GM12891 (cell line): Measurements from ENCODE around the gene NDST1.

Experiments
- DNase-seq: peaks from one replicate; pipeline ENCODE4 v3.0.0; 2011; ENCODE audit warnings: low spot score; ENCODE audit not compliant: insufficient read length
- FAIRE-seq: peaks from 2 replicates; lab custom pipeline; 2011; peaks lifted over from hg19 to GRCh38; lab: Jason Lieb, UNC
- PAX5 ChIP-seq: IDR thresholded peaks from 2 replicates; pipeline ENCODE4 v1.6.1; 2011; ENCODE audit warnings: low read length, moderate library complexity, mild to moderate bottlenecking; ENCODE audit not compliant: insufficient read depth, severe bottlenecking
- POLR2A ChIP-seq: IDR thresholded peaks from 2 replicates; pipeline ENCODE4 v1.6.1; 2011; ENCODE audit warnings: low read depth, low read length, control low read depth
- POLR2AphosphoS5 ChIP-seq: IDR thresholded peaks from 2 replicates; pipeline ENCODE4 v1.6.1; 2011; ENCODE audit warnings: low read depth, low read length, control low read depth
- POU2F2 ChIP-seq: IDR thresholded peaks from 2 replicates; pipeline ENCODE4 v1.6.1; 2011; ENCODE audit warnings: low read depth, mild to moderate bottlenecking, control low read depth, low read length, moderate library complexity
- SPI1 ChIP-seq: IDR thresholded peaks from 2 replicates; pipeline ENCODE4 v1.6.1; 2011; ENCODE audit warnings: low read depth, low read length, control low read depth
- TAF1 ChIP-seq: IDR thresholded peaks from 2 replicates; pipeline ENCODE4 v1.6.1; 2011; ENCODE audit warnings: low read depth, low read length, control low read depth

The NDST1 gene

GRCh38 chr5:150528924-150529546 lies 21.1 kb downstream of the NDST1 start:
- TF ChIP-seq SPI1 = no peak
- TF ChIP-seq POLR2AphosphoS5 = no peak
- TF ChIP-seq POU2F2 = no peak
- no peak for TF ChIP-seq POLR2A
- TF ChIP-seq PAX5 = no peak
- no peak for TF ChIP-seq TAF1
- no peak for FAIRE-seq

DNA sequence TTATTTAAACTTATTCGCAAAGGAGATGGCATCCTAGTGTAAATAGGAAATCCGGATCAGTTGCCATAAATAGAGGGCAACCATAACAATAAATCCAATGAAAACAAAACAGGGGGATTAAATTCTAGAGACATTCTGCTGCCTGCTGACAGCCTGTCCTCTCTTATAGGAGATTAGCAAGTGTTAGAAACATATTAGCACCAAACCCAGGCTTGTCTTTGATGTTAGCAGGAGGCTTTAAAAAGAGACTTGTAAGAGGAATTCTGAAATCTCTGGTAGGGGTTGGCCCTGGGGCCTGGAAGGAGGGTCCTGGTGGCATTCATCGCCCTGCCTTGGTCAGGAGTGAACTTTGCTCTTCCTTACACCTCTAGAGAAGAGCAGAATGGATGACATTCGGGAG lies 21.6 kb downstream of the NDST1 start:
- no peak for DNase-seq
- no peak for FAIRE-seq
- TF ChIP-seq POLR2AphosphoS5 (no peak), POU2F2 (no peak), POLR2A (no peak), PAX5 (no peak), SPI1 (no peak), TAF1 (no peak)

More at GRCh38 chr5:150528924-150529546, 21.1 kb downstream of the NDST1 start:
- DNase-seq = no peak

DNA sequence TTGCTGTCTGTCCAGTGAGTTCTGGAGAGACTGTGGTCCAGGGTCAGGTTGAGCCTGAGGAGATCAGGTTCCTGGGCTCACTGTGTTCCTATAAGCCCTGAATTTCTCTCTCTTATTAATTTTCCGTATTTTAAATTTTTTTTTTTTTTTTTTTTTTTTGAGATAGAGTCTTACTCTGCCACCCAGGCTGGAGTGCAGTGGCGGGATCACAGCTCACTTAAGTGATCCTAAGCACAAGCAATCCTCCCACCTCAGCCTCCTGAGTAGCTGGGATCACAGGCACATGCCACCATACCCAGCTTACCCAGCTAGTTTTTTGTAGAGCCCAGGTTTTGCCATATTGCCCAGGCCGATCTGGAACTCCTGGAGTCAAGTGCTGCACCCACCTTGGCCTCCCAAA lies 22.5 kb downstream of the NDST1 start:
- TF ChIP-seq PAX5 = no peak
- no peak for TF ChIP-seq TAF1
- no peak for TF ChIP-seq SPI1
- no peak for TF ChIP-seq POLR2A
- TF ChIP-seq POU2F2 = no peak
- TF ChIP-seq POLR2AphosphoS5 = no peak
- FAIRE-seq = no peak
- no peak for DNase-seq

DNA sequence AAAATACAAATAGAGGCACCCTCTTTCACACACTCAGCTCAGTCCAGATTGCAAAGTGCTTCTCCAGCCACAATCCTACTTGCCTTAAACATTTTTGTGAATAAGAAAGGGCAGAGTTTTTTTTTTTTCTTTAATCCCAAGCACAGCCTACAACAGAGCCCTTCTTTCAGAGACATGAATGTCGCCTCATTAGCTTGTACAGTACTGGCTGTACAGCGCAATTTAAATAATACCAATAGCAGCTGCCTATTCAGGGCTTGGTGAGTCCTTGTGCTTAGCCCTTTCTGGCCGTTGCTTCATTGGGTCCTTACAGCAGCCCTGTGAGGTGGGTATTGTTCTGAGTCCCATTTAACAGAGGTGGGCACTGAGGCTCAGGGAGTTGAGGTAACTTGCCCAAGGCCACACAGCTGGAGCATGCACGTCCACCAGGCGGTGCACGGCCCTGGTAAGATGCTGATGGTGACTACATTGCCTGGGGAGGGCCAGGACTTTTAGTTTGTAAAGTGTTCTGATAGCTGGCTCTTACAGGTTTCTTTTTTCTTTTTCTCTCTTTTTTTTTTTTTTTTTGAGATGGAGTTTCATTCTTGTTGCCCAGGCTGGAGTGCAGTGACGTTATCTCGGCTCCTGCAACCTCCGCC lies 23.1 kb downstream of the NDST1 start:
- DNase-seq (no peak), FAIRE-seq (no peak)
- TF ChIP-seq POU2F2 = no peak
- TF ChIP-seq POLR2A = no peak
- TF ChIP-seq PAX5 = no peak
- no peak for TF ChIP-seq TAF1
- TF ChIP-seq POLR2AphosphoS5 = no peak
- TF ChIP-seq SPI1 = no peak

GRCh38 chr5:150531686-150532085 lies 23.8 kb downstream of the NDST1 start:
- FAIRE-seq (no peak), DNase-seq (no peak)
- TF ChIP-seq SPI1 (no peak), POU2F2 (no peak), PAX5 (no peak), POLR2AphosphoS5 (no peak)

DNA sequence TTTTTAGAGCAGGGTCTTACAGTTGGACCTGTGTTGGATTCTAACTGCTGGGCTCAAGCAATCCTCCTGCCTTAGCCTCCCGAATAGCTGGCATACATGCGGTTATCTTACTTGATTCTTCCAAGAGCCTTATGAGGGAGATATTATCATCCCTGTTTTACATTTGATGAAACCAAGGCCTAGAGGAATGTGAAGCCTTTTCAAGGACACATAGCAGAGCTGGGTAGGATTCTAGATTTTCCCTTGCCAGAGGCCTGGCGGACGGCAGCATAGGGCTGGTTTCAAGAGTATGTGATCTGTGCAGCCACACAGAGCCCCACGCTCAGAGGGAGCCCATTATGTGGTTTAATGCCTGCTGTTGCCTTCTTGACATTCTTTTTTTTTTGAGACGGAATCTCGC lies 24.2 kb downstream of the NDST1 start:
- FAIRE-seq (no peak), DNase-seq (no peak)
- TF ChIP-seq POLR2AphosphoS5 = no peak
- no peak for TF ChIP-seq POU2F2
- no peak for TF ChIP-seq POLR2A
- no peak for TF ChIP-seq SPI1
- TF ChIP-seq TAF1 = no peak
- TF ChIP-seq PAX5 = no peak

GRCh38 chr5:150532996-150533395 lies 25.1 kb downstream of the NDST1 start:
- no peak for TF ChIP-seq POLR2AphosphoS5
- DNase-seq (no peak), FAIRE-seq (no peak)

- no peak for DNase-seq
- TF ChIP-seq POU2F2 = no peak
- TF ChIP-seq PAX5 = no peak
- no peak for TF ChIP-seq POLR2AphosphoS5
- TF ChIP-seq TAF1 = no peak
- TF ChIP-seq POLR2A = no peak
- no peak for TF ChIP-seq SPI1
- no peak for FAIRE-seq
Measured at GRCh38 chr5:150534811-150535210, 26.9 kb downstream of the NDST1 start.

DNA sequence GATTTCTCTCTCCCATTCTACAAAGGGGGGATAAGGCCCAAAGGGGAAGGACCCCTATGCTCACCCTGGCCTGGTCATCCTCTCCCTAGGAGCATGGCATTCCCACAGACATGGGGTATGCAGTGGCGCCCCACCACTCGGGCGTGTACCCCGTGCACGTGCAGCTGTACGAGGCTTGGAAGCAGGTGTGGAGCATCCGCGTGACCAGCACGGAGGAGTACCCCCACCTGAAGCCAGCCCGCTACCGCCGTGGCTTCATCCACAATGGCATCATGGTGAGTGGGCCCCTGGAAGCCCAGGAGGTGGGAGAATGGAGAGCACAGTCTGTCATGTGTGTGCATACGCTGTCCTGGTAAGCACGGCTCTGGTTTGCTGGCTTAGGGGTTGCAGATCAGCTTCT lies 27.7 kb downstream of the NDST1 start:
- DNase-seq = no peak
- FAIRE-seq = no peak
- TF ChIP-seq SPI1 (no peak), PAX5 (no peak), TAF1 (no peak), POU2F2 (no peak), POLR2AphosphoS5 (no peak), POLR2A (no peak)
